ENCODE measurements around the gene ERMP1.
"Not testable (repeated sequence)": the region's sequence is repeated elsewhere in the genome, so short reads cannot be mapped to it uniquely, and the experiment has no call there.

ERMP1 gene, protein sequence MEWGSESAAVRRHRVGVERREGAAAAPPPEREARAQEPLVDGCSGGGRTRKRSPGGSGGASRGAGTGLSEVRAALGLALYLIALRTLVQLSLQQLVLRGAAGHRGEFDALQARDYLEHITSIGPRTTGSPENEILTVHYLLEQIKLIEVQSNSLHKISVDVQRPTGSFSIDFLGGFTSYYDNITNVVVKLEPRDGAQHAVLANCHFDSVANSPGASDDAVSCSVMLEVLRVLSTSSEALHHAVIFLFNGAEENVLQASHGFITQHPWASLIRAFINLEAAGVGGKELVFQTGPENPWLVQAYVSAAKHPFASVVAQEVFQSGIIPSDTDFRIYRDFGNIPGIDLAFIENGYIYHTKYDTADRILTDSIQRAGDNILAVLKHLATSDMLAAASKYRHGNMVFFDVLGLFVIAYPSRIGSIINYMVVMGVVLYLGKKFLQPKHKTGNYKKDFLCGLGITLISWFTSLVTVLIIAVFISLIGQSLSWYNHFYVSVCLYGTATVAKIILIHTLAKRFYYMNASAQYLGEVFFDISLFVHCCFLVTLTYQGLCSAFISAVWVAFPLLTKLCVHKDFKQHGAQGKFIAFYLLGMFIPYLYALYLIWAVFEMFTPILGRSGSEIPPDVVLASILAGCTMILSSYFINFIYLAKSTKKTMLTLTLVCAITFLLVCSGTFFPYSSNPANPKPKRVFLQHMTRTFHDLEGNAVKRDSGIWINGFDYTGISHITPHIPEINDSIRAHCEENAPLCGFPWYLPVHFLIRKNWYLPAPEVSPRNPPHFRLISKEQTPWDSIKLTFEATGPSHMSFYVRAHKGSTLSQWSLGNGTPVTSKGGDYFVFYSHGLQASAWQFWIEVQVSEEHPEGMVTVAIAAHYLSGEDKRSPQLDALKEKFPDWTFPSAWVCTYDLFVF

DNA sequence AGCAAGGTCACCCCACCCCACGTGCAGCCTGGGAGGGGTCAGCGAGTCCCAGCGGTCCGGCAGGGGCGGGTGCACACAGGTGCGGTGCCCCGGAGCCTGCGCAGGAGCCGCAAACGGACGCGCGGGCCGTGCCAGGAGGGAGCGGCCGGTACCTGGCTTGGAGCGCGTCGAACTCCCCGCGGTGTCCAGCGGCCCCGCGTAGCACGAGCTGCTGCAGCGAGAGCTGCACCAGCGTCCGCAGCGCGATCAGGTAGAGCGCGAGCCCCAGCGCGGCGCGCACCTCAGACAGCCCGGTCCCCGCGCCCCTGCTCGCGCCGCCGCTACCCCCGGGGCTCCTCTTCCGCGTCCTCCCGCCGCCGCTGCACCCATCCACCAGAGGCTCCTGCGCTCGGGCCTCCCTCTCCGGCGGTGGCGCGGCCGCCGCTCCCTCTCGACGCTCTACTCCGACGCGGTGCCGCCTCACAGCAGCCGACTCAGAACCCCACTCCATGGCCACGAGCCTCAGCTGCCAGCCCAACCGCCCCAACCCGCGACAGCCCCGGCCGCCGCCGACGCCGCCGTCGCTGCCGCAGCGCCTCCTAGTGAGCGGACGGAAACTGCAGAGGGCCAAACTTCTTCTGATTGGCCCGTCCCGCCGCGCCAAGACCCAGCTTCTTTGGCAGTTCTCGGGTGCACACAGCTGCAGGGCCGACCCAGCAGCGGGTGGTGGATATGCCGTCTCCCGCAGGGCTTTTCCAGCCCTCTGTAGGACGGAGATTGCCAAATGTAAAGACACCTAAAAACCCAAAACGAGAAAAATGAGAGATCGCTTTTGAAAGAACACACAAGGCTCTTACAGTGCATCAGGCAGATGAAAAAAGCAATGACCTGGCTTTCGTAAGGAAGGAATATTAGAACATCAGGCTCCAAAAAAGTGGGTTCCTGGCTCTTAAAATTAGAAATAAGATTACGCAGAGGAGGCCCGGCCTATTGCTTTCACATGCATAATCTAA, at the start of gene ERMP1:
Gene ERMP1 (minus strand): TSS at position 580 of the 992 bp plus-strand sequence. CDS start 90 bp downstream, at position 490.
- DNase-seq, result peak; percentile 85 to 91

DNA sequence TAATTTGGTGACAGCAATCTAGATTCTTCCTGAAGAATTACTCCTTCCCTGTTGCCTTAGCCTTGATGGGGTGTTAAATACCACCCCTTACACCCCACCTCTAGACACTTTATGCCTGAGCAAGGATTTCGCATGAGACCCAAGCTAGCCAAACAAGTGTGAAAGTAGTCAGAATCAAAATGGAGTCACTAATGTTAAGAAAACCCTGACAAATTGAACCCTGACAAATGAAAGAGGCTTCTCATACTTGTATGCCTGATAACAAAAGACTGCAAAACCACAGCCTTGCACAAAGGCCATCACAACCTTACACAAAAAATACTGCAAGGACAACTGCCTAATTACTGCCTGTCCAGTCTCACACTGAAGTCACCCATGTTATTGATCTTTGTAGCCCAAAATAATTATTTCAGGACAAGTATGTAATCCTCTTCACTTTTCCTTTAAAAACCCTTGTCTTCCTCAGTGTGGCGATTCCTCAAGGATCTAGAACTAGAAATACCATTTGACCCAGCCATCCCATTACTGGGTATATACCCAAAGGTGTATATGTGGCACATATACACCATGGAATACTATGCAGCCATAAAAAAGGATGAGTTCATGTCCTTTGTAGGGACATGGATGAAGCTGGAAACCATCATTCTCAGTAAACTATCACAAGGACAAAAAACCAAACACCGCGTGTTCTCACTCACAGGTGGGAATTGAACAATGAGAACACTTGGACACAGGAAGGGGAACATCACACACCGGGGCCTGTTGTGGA, 49.5 kb upstream of the ERMP1 start:
- not testable (repeated sequence) for DNase-seq

DNA sequence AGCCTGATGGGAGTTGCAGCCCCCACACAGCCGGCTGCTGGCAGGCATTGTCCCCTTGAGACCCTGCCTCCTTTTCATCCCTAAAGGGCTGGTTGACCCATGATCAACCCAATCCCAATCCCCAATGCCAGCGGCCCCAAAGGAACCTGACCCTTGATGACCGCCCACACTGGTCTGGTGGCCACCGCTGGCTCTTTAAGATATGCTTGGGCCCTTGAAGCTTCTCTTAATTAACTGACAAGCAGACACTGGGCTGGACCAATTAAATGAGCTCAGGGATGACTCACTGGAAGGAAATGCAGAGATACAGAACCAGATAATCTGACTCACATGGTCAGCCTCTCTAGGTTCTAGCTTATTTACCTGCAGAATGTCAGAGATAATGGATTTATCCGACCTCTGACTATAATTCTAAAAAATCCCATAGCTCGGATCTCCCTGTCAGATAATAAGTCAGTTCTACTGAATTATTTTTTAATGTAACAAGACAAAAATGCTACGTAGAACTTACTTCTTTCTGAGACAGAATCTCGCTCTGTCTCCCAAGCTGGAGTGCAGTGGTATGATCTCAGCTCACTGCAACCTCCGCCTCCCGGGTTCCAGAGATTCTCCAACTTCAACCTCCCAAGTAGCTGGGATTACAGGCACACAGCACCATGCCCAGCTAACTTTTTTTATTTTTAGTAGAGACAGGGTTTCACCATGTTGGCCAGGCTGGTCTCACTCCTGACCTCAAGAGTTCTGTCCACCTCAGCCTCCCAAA, 46.7 kb upstream of the ERMP1 start:
- DNase-seq, result no peak

DNA sequence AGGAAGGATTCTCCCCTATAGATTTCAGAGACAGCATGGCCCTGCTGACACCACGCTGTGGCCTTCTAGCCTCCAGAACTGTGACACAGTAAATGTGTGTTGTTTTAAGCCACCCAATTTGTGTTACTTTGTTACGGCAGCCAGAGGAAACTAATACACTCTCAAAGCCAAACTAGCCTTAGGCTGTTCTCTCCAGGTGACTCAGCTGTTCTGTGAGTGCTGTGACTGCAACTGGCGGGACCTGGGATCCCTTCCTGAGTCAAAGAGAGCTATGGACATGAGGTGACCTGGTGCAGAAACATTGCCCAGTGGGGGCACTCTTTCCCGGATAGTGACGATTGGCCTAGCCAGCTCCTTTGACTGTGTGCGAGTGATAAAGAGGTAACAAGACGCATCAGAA, 43.8 kb upstream of the ERMP1 start:
- no peak for DNase-seq

DNA sequence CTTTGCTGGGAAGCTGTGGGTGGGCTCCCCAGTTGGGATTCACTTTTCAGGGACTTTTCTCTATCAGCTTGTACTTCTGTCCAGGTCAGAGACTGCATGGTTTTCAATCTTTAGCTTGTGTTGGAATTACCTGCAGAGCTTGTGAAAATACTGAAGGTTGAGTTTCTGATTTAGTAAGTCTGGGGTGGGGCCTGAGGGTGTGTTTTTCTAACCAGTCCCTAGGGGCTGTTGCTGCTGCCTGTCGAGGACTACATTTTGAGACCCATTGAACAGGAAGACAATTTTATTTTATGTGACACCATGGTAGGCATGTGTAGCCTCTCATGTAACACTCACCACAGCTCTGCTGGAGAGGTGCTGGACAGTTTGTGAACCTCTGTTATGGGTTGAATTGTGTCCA, 43.1 kb upstream of the ERMP1 start:
- DNase-seq, result no peak

DNA sequence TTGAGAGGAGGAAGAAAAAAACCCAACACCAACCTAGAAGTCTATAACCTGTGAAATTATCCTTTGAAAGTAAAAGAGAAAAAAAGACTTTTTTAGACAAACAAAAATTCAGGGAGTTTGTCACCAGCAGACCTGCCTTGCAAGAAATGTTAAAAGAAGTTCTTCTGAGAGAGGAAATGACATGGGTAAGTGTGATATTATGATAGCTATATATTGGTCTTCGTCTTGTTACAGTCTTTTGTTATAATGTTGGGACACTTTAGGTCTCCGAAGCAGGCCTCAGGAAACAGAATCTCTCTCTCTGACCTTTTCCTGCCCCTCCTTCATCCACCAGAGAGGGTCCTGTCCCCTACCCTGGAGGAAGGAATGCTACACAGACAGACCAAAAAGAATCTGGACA, 41.1 kb upstream of the ERMP1 start:
- no peak for DNase-seq

DNA sequence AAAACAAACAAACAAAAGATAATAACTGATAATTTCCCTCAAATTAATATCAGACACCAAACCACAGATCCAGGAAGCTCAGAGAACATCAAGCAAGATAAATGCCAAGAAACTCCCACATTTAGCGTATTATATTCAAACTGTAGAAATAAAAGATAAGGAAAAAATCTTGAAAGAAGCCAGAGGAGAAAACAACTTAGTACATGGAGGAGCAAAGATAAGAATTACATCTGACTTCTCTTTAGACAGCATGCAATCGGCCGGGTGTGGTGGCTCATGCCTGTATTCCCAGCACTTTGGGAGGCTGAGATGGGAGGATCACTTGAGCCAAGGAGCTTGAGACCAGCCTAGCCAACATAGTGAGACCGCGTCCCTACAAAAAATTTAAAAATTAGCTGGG, 40.5 kb upstream of the ERMP1 start:
- no peak for DNase-seq

DNA sequence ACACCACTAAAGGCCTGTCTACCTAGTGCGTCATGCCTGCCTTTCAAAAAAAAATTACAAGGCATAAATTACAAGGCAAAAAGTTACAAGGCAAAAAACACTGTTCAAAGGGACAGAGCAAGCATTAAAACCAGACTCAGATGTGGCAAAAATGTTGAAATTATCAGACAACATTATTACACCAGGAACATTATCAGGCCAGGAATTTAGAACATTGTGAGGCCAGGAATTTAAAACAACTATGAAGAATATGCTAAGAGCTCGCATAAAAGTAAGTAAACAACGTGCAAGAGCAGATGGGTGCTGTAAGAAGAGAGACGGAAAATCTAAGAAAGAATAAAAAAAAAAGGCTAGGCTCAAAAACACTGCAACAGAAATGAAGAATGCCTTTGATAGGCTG, 39.6 kb upstream of the ERMP1 start:
- no peak for DNase-seq

DNA sequence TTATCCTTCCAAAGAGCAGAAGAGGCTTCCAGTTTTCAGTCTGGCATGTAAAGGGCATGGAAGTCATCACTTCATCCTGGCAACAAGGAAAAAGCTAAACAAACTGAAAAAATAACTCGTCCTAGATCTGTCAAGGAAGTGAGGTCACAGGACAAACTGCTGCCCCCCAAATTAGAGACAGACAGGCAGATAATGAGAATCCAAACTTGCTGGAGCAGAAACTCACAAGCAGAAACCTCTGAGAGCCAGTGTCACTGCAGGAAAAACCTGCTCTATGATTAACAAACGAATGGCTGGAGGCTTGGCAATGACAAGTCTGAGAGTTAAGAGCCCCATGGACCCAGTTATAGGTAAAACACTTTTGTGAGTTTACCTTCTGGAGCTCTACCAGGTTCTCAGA, 38.9 kb upstream of the ERMP1 start:
- DNase-seq, result no peak

DNA sequence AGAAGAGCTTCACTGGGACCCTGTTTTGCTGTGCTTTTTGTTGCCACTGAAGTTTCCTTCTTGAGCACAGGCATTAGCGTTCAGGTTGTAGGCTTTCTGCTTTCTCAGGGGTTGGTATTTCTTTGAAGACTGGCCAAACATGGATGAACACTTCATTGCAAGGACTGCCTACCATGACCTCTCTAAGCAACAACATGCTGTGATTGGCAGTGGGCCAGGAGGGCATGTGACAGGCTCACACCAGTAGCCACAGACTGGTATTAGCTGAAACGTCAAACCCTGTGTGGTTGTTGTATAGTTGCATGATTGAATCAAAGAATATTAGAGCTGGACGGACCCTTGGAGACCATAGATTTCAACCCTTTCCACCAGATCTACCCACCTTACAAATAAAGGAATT, 37.8 kb upstream of the ERMP1 start:
- DNase-seq, result no peak

DNA sequence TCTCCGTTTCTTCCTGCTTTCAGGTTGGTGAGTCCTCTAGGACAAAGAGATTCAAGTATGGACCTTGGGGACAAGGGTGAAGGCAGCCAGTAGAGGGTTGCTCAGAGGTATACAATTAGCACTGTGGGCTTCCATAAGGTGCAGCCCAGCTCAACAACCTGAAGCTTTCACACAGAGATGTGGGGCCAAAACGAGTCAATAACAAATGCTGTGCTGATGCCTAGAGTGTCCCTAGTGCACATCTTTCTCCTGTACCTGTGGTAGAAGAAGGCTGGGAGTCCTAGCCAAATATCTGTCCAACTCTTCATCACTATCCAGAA, 37.1 kb upstream of the ERMP1 start:
- DNase-seq, result no peak

DNA sequence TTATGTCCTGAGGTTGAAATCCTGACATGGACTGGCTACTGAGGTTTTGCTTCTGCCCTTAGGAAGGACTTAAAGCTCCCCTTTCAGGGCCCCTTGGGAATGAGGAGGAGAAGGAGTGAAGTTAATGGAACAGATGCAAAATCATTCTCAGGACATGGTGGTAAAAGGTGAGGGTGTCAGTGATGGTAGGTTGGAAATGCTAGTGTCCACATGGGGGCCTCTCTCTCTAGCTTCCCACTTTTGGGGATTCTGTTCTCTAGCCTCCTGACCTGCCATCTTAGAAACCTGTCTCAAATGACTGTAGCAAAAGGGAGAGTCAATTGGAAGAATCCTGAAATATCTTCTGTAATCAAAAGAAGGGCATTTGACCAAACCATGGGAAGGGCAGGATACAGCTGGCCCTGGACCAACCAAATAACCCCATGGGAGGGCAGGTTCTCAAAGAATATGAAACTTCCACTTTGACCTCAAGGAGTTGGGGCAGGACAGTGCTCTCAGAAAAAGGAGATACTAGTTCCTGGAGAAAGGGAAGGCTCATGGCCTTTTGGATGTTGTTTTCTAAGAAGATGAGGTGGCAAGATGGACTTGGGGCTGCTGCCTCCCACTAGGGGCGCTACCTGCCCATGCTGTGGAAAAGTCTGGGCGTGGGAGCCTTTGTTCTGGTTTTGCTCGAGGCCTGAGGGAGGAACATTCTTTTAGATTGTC, 36.5 kb upstream of the ERMP1 start:
- peak in 1 of 2 donors; percentile 12 for DNase-seq

DNA sequence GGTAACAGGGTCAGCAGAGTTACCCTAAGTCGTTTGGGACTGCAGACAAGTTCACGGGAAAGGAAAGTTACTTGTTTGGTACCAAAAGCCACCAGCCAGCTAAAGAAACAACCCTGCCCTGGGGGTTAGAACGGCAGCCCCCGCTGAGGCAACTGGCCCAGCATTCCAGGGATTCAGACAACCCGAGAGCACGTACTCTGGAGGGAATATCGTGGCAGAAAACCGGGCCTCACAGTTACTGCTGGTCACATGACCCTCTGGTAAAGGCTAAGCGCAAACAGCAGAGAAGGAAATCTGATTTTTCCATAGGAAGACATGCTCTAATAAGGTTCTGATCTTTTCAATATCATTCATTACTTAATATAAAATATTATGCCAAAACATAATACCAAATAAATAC, 35.3 kb upstream of the ERMP1 start:
- DNase-seq, result no peak

DNA sequence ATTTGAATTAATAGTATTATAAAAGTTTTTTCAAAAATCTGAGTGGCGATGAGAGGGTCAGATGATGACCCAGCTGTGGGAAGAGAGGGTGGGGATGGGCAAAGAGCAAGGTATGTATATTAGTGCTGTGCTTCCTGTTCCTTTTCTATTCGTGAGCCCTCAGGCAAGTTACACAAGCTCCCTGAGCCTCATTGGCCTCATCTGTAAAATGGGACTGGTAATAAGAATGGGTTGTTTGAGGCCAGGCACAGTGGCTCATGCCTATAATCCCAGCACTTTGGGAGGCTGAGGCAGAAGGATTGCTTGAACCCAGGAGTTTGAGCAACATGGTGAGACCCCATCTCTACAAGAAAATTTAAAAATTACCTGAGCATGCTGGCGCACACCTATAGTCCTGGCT, 33.8 kb upstream of the ERMP1 start:
- no peak for DNase-seq

DNA sequence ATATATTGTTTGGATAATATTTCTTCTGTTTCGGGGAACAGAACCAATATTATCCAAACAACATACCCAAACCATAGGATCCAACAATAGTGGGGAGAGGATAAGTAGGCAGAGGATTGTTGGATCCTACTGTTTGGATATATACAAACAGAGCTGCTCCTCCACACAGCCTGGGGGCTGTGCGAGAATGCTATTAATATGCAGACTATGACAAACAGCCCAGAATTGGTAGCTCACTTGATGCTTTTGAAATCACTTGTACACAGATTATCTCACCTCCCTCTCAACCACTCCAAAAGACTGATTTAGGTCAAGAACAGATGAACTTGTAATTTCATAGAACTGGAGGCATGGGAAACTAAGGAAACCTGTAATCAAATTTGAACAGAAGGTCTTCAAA, 33.4 kb upstream of the ERMP1 start:
- DNase-seq, result no peak

DNA sequence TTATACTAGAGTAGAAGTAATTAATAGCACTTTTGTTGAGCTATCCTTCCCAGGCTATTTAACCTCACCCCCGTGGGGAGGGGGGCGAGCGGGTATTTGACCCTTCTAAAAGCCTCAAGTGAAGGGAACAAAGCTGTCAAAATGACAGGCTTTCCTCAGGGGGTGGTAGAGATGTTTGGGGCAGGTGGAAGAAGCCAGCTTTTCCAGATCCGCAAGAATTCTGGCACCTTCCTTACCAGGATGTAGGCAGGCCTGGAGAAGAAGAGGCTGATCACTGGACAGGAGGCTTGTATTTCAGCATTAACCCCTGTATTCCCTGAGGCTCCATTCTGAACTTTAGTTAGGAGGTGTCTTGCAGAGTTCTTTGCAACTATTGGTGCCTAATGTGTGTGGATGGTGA, 31.5 kb upstream of the ERMP1 start:
- DNase-seq, result no peak

DNA sequence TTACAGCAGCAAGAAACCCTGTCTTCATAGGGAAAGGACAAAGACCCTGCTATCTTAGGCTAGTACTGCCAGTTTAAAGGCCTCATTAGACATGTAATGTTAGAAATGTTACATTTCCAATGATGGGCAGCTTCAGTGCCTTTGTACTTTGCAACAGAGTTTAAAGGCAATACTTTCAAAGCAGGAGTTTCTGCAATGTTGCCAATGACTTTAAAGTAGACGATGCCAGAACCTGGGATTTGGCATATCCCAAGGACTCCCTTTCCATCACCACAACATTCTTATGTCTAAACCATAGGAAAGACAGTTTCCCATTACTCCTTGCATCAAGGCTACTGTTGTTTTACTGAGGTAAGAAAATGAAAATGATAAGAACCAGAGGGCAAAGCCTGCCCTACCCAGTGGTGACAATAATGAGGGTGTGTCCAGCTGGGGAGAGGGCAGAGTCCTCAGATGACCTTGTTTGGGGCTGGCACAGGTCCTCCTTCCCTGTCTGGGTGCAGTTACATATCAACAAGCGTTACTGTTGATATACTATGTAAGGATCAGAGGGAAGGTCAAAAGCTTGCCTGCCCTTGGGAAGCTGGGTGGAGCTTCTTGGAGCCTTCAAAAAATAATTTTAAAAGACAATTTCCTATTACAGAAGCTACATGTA, 30.3 kb upstream of the ERMP1 start:
- no peak for DNase-seq

DNA sequence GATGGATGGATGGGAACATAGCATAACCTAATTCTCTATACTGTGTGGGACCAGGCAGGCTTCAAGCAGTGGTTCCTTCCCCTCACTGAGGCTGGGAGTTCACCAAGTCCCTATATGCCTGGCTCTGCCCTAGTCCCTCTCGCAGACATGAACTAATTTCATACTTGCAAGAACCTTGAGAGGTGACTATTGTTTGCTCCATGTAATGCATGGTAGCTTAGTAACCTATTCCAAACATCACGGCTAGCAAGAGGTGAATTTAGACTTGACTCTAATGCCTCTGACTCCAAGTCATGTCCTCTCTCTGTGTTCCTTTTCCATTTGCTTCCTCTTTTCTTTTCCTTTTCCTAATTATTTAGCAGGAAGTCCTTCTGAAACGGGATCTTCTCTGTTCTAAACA, 25.9 kb upstream of the ERMP1 start:
- no peak for DNase-seq

DNA sequence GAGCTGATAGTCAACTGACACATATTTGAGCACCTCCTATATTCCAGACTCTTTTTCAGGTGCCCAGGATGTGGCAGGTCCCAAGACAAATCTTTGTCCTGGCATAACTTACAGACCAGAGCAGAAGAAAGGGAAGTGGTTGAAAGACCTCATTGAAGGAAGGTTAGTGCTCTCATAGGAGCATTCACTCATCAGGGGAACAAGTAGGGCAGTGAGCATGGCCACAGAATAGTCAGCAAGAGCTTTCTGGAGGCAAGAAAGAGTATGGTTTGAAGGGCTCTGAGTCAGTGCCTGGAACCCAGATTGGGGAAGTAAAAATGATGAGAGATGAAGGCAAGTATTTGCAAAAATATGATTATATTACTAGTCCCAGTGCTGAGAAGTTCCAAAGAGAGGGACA, 25.0 kb upstream of the ERMP1 start:
- DNase-seq, result no peak

All from CD4-positive, alpha-beta T cell treated with Interferon alpha-2 for 1 hour (primary cell).